ENCODE data around the gene ETNK2. TPM values are rescaled to one million over a fixed set of nuclear protein-coding genes. Genes with fewer than 3 reads are reported as not detected.

ETNK2 gene
- total RNA-seq, 2 donors from 2014 or later: 7.4 to 12.3 TPM

DNA sequence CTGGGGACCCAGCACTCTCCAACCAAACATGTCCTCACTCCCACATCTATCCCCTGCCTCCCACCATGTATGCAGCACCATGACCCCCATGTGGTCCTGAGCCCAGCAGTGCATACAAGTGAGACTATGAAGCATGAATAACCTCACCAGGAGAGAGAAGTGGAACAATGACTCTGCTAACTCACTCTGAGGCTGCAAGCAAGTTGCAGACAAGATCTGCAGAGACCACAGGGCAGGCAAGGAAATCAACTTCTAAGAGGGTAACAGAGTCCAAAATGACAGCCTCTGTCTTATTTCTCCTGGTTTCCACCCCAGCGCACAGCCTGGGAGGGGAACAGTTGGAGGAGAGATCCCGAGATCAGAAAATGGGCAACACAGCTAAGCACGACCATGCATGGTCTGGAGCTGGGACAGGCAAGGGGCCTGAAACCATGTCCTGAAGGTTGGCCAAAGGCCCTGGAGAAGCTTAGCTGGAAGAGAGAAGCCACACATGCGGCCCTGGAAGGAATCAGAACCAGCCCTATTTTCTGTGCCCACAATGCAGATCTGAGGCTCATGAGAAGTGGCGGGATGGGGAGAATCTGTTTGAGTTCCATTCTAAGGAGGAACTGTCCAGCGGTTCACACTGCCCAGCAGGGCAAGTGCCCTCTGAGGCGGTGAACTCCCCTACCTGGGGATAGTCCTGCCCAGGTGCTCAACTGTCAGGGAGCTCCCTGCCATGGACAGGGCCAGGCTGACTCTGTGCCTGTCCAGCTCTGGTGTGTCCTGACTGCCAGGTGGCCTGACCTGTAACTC lies 26.8 kb upstream of the ETNK2 start:
- DNase-seq (ENCODE audit: low spot score): peak; percentile 43
- intact Hi-C loops (cut with DNase I): no loop called here

- intact Hi-C loops (cut with DNase I): no loop called here
- peak; percentile 13 for DNase-seq (ENCODE audit: low spot score)
These were observed 25.3 kb upstream of the ETNK2 start for GRCh38 chr1:204177133-204177532.

DNA sequence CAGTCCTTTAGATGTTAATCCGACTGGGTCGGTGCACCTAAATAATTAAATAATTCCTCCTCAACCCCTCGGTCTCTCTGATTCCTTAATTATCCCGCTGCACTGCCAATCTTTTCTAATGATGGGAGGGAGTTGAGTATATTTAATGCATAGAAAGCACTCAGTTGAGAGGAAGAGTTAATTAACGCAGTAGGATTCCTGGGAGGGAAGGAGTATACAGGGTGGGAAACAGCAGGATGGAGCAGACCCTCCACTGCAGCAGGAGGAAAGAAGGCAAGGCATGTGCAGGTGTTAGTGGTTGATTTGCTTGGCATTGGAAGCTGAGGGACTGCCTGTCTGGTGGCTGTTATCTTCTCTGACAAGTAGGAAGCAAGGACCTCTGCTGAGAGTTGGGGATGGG lies 24.2 kb upstream of the ETNK2 start:
- DNase-seq (ENCODE audit: low spot score): peak; percentile 31
- intact Hi-C loops (cut with DNase I): no loop called here

- no peak for DNase-seq (ENCODE audit: low spot score)
- intact Hi-C loops (cut with DNase I): no loop called here
These were observed 23.1 kb upstream of the ETNK2 start for GRCh38 chr1:204174958-204175357.

DNA sequence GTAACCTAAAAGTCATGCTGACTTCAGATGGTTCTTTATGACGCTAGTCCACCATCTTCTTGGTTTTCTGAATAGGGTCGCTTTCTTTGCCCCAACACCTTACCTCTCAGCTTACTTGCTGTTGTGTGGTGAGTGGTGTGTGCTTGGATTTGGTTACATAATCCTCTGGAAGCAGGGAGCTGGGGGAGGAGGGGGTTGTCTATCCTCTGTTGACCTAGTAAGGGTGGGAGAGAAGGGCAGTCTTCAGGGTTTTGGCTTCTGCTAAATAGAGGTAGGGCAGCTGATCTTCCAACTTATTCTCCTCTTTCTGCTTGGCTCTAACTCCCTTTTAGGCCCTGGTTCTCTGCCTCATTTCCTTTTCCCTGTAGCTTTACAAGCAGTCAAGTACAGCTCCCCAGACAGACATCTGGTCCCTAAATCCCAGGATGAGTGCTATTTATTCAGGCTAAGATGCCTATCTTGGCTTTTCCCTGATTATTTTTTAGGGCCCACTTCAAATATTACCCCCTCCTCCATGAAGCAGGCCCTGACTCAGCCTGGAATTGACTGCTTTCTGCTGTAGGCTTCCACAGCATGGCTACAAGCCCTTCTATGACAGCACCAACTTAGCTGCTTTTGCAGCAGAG lies 20.7 kb upstream of the ETNK2 start:
- intact Hi-C loops (cut with DNase I): no loop called here

GRCh38 chr1:204171751-204172178 lies 19.9 kb upstream of the ETNK2 start:
- no peak for DNase-seq (ENCODE audit: low spot score)
- intact Hi-C loops (cut with DNase I): no loop called here

More for the DNA sequence above, 20.7 kb upstream of the ETNK2 start:
- DNase-seq (ENCODE audit: low spot score): peak; percentile 0

- DNase-seq (ENCODE audit: low spot score): peak; percentile 0
- intact Hi-C loops (cut with DNase I): no loop called here
These were observed 18.8 kb upstream of the ETNK2 start for GRCh38 chr1:204170494-204171155.

DNA sequence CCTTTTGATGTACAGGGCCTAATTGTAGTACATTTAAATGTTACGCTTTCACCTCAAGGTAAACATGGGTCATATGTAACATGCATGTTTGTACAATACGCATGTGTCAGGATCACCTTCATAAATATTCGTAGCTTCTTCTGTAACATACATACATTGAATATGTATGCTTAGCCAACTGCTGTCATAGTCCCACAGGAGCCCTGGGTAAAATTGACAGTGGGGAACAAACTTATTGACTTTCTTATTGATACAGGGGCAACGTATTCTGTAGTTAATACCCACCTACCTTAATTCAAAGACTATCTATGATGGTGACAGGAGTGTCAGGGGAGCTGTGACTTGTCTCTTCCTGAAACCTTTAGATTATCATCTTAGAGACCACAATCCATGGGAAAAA lies 18.0 kb upstream of the ETNK2 start:
- intact Hi-C loops (cut with DNase I): loop anchor here in 1 of 2 donors (5.0 kb wide), 1 partner anchor 32 kb away; no protein-coding TSS in a partner anchor

GRCh38 chr1:204167730-204168129 lies 15.9 kb upstream of the ETNK2 start:
- intact Hi-C loops (cut with DNase I): loop anchor here in 1 of 2 donors (5.0 kb wide), 1 partner anchor 35 kb away; no protein-coding TSS in a partner anchor
- DNase-seq (ENCODE audit: low spot score): peak; percentile 1

More for the DNA sequence above, 18.0 kb upstream of the ETNK2 start:
- no peak for DNase-seq (ENCODE audit: low spot score)

- DNase-seq (ENCODE audit: low spot score): peak; percentile 32
- intact Hi-C loops (cut with DNase I): loop anchor here in 1 of 2 donors (5.0 kb wide), 1 partner anchor 36 kb away; no protein-coding TSS in a partner anchor
These were observed 14.4 kb upstream of the ETNK2 start, which contains the start of gene REN for GRCh38 chr1:204166219-204166618. TSS of gene REN (minus strand) at chr1:204166337. CDS start at chr1:204166293, 44 bp downstream.

DNA sequence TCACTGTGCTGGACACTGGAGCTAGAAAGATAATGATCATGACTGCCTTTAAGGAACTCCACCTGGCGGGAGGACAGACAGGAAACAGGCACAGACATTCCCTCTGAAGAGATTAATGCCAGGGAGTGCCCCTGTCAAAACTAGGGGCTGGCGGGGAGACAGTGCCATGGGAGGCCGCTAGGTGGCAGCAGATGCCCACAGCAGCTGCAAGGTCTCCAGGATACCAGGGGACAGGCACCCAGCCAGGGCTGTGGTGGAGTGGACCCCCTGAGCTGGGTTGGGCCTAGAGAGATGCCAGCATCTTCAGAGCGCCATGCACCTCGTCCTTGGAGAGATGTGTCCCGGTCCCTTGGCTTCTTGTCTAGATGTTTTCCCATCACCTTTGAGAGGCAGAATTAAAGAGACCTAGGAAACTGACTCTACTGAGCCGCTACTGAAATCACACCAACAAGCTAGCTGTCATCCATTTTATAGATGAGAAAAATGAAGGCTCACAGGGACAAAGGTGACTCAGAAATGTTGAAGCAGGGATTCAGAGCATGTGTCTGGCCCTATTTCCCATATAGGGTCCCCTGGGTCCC lies 10.7 kb upstream of the ETNK2 start:
- DNase-seq (ENCODE audit: low spot score): peak; percentile 92
- intact Hi-C loops (cut with DNase I): loop anchor here in 1 of 2 donors (2.0 to 5.0 kb wide), 2 partner anchors 50 to 200 kb away; partner anchors contain the start of gene GOLT1A

DNA sequence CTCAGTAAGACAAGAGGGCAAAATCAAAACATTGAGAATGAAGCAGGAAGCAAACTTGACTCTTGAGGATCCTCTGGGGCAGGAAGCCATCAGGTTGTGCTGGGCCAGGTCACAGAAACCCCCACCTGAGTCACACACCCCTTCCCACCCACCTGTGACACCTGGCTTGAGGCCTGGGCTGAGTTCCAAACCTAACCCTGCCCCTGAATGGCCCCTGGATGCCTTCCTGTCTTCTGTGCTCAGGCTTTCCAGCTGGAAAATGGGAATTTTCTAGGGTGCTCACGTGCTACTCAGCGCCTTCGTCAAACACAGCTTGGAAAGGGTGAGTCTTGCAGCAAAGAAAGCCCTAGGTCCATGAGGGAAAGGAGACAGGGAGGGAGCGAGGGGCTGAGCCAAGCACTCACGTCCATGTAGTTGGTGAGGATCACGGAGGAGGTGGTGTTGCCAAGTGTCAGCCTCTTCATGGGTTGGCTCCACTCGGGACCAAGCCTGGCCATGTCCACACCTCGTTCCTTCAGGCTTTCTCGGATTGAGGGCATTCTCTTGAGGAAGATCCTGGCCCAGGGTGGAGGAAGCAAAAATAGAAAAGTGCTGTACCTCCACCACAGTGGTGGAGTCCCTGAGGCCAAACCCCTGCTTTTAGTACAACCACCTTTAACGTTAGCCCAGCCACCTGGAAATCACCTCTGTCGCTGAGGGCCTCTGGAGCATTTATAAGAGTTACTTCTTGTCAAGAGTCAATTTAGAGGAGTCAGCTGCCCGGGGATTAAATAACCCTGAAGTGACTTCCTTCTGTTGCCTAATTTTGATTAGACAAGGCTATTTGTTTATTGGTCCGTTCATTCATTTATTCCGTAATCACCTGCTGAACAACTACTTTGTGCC lies 10.0 kb upstream of the ETNK2 start:
- intact Hi-C loops (cut with DNase I): loop anchor here in 1 of 2 donors (2.0 to 5.0 kb wide), 2 partner anchors 50 to 201 kb away; partner anchors contain the start of gene GOLT1A
- DNase-seq (ENCODE audit: low spot score): peak; percentile 31

GRCh38 chr1:204157962-204158361 lies 6.1 kb upstream of the ETNK2 start:
- intact Hi-C loops (cut with DNase I): loop anchor here in 1 of 2 donors (10.0 kb wide), 1 partner anchor 347 kb away; no protein-coding TSS in a partner anchor
- no peak for DNase-seq (ENCODE audit: low spot score)

- DNase-seq (ENCODE audit: low spot score): peak; percentile 62
- intact Hi-C loops (cut with DNase I): loop anchor here in 1 of 2 donors (10.0 kb wide), 1 partner anchor 349 kb away; no protein-coding TSS in a partner anchor
These were observed 4.0 kb upstream of the ETNK2 start for GRCh38 chr1:204155881-204156280.

DNA sequence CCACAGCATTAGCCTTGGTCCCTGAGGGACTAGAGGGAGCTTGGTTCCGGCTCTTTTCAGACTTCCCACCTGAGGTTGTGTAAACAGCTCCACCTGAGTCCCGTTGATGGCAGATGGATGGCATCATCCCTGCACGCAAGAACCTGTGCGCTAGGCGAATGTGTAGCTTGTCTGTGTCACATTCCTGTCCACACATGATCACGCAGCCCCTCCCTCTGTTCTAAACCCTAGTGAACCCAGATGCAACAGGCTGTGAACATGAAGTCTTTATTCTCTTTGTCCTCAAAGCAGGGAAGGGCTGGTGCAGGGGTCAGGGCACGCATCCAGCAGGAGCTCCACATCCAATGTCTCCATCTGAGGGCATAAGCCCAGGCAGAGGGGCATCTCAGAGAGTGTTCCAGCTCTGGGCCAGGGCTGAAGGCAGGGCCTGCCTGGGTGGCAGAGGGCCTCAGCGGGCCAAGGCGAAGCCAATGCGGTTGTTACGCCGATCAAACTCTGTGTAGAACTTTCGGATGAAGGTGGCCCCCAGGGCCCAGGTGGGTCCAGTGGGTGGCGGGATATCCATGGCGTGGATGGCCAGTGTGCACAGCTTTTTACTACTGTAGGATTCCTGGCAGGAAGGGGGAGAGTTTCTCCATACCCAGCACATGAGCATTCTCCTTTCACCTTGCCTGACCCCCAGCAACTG lies 2.9 kb upstream of the ETNK2 start:
- peak; percentile 66 for DNase-seq (ENCODE audit: low spot score)
- intact Hi-C loops (cut with DNase I): loop anchor here in 1 of 2 donors (10.0 kb wide), 1 partner anchor 350 kb away; no protein-coding TSS in a partner anchor

GRCh38 chr1:204153667-204154066 lies 1.8 kb upstream of the ETNK2 start:
- intact Hi-C loops (cut with DNase I): loop anchor here in 1 of 2 donors (10.0 kb wide), 1 partner anchor 351 kb away; no protein-coding TSS in a partner anchor
- peak; percentile 43 for DNase-seq (ENCODE audit: low spot score)

- intact Hi-C loops (cut with DNase I): loop anchor here in 1 of 2 donors (10.0 kb wide), 1 partner anchor 352 kb away; no protein-coding TSS in a partner anchor
- DNase-seq (ENCODE audit: low spot score): peak; percentile 76
These were observed 633 bp upstream of the ETNK2 start for GRCh38 chr1:204152310-204153044.
